ENCODE measurements around the gene CHID1.

Gene CHID1

GRCh38 chr11:823441-824291 lies 86.9 kb downstream of the CHID1 start:
- DNase-seq (ENCODE audit: low read depth) = no peak

GRCh38 chr11:821512-822371 lies 88.9 kb downstream of the CHID1 start:
- DNase-seq (ENCODE audit: low read depth) = no peak

DNA sequence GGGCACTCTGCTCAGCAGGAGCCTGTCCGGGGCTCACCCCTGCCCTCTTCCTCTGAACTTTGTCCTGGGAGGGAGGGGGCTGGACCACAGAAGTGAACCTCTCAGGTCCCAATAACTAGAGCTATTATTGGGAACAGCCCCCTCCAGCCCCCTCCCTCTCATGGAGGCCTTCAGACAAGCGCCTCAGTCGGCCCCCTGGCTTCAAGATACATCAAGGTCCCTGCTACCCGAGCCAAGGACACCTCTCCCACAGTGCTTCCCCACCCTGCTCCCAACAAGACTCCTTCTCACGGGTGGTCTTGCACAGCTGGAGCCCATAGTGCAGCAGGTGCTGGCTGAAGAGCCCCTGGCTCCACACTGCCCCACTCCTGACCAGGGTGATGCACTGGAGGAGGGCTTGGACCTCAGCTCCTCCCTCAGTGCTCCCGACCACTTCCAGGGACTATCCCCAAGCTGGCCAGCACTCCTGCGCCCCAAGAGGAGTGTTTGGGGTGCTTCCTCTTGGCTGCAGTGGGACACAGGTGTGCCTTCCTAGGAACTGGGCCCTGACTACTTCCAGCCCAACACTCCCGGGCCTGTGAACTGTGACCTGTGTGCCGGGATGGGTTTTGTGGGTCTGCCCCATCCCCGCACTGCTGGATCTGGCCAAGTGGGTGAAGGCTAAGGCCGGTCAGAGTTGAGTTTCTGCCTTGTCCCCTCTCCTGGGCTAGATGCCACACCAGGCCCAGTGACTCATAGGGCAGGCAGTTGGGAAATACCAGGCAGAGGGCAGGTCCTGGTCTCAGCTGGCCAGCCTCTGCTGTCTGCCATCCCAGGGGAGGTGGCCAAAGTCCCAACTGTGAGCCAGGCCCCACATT lies 89.7 kb downstream of the CHID1 start:
- DNase-seq (ENCODE audit: low read depth) = no peak

GRCh38 chr11:819943-820649 lies 90.5 kb downstream of the CHID1 start:
- no peak for DNase-seq (ENCODE audit: low read depth)

DNA sequence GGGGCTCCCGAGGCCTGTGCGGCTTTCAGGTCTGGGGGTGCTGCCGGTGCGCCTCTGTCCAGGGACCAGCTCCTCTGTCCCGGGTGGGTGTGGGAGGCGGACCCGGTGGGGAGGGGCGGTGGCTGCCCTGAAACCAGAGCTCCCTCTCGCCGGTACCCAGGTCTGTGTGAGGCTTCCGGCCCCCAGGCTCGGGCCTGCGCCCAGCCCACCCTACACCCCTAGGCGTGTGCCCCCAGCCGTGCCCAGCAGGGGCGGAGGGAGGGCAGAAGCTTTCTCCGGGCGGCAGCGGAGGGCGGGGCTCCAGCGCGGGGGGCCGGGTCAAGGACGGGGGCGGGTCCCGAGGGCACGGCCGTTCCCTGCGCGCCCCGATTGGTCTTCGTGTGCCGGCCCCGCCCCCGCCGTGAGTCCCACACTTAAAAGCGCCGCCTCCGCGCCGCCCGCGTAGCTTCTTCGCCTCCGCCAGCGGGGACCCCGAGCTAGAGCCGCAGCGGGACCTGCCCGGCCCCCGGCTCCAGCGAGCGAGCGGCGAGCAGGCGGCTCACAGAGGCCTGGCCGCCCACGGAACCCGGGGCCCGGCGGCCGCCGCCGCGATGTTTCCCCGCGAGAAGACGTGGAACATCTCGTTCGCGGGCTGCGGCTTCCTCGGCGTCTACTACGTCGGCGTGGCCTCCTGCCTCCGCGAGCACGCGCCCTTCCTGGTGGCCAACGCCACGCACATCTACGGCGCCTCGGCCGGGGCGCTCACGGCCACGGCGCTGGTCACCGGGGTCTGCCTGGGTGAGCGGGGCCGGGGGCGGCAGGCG lies 91.3 kb downstream of the CHID1 start:
- no peak for DNase-seq (ENCODE audit: low read depth)

DNA sequence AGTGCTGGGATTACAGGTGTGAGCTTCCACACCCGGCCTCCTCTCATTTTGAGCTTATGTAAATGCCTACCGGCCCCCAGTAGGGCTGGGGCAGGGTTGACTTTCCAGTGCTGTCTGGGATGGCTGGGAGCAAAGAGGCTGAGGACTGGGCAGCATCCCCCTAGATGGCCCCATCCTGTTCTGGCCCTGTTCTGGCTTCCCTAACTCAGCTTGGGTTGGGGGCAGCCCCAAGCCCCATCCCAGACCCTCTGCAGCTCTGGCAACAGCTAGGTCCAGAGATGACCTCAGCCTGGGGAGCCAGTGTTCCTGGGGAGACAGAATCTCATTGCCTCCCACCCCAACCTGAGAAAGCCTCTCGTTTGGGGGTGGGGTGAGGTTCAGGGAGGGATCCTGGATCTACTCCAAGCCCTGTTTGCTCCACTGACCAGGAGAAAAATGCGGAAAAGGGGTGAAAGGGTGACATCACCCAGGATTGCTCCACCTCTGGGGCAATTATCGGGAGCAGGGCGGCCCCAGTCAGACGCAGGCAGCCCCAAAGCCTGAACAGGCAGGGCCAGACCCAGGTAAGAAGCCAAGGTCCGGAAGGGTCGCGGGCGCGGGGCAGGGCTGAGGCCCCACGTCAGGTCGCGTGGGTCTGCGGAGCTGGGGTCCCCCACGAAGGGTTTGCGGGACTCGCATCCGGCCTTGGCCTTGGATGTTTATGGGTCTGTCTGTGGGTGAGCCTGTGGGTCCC lies 92.0 kb downstream of the CHID1 start, which contains the start of gene PNPLA2:
Gene PNPLA2, plus strand, starts transcription at position 519 of the 733 bp plus-strand sequence. CDS start 805 bp downstream, outside the sequence.
- no peak for DNase-seq (ENCODE audit: low read depth)
